Stimulated activated CD4-positive, alpha-beta T cell treated with anti-CD3 and anti-CD28 coated beads, Interleukin-2, amount 100 ng/mL, for 4 hours (primary cell): Measurements from ENCODE around the gene CD38.
A peak's percentile ranks its signal among the peaks of the same experiment; 100 is the strongest.
"Not testable (repeated sequence)": the region's sequence is repeated elsewhere in the genome, so short reads cannot be mapped to it uniquely, and the experiment has no call there.

Source experiments
- DNase-seq: peaks from one replicate; pipeline ENCODE4 v3.0.0-alpha.2; 2020; ENCODE audit warnings: low read depth

Gene CD38

GRCh38 chr4:15762460-15762859 lies 15.7 kb upstream of the CD38 start:
- DNase-seq = not testable (repeated sequence)

DNA sequence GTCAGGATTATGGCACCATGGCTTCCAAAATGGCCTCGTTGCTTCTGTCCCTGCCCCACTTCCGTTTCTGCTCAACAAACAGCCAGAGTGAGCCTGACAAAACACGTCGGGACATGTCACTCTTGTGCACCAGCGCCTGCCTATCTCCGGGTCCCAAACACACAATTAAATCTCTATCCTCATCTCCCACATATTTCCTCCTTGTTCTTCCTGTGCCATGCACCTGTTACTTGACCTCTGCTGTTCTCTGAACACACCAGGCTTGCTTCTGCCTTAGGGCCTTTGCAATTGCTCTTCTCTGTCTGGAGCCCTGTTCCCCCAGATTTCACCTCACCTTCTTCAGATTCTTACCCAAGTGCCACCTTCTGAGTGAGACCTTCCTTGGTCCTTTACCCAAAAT lies 12.7 kb upstream of the CD38 start:
- no peak for DNase-seq

DNA sequence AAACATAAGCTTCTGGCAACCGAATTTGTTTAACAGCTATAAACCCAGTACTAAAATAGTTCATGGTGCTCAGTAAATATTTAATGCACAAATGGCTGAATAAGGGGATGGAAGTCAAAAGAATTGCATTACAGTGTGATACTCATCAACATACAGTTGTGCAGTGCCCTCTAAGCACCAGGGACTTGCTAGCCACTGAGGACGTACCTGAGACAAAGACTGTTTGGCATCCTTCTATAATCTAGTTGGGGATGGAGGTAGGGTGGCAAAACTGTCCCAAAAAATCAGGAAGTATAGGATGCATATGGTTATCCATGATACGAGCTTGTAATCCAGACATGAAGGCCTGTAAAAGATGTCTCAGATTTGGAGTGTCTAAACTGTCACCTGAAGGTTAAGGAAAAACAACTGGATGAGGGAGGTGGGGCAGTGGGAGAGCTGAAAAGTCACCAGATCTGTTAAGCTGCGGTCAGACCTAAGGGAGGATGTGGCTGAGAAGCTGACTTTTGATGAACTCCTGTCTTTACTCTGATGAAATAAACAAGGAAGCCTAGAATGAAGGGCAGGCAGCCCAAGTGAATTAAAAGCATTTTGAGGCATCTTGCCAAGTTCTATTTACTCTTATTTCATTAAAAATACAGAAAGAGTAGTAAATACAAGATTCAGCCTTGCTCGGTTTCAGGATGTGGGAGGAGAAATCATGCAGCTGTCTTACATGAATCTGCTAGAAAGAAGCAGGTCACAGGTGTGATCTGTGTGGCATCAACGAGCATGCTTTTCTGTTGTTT lies 12.0 kb upstream of the CD38 start:
- peak; percentile 11 for DNase-seq

DNA sequence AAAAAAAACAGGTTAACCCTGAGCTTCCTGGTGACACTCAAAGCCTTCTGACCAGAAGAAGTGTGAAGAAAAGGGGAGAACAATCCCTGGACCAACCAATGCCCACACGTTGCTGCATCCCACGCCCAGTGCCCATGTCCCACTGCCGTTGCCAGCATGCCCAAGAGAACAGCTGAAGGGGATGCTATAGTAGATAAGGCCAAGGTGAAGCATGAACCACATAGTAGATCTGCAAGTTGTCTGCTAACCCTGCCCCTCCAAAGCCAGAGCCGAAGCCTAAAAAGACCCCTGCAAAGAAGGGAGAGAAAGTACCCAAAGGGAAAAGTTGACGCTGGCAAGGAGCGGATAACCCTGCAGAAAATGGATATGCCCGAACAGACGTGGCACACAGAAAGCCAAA lies 11.3 kb upstream of the CD38 start:
- DNase-seq = no peak

DNA sequence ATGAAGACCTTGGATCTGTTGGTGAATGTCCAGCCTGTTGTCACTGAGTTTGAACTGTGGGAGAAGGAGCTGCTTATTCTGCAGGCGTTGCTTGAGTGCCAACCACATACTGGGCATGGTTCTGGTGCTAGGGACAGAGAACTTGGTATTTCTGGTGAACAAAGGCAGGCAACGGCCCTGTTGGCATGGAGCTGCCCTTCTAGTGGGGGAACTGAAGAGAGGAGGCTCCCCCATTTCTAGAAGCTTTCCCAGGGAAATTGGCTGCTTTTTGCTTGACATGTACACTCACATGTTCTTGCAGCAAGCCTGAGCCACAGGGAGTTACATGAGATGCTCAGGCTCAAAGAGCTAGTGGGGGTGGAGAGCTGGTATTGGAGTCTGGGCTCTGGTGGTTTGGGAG lies 8.9 kb upstream of the CD38 start:
- no peak for DNase-seq

GRCh38 chr4:15771216-15772058 lies 6.7 kb upstream of the CD38 start:
- peak; percentile 18 for DNase-seq

GRCh38 chr4:15774020-15774420 lies 4.1 kb upstream of the CD38 start:
- DNase-seq = no peak

DNA sequence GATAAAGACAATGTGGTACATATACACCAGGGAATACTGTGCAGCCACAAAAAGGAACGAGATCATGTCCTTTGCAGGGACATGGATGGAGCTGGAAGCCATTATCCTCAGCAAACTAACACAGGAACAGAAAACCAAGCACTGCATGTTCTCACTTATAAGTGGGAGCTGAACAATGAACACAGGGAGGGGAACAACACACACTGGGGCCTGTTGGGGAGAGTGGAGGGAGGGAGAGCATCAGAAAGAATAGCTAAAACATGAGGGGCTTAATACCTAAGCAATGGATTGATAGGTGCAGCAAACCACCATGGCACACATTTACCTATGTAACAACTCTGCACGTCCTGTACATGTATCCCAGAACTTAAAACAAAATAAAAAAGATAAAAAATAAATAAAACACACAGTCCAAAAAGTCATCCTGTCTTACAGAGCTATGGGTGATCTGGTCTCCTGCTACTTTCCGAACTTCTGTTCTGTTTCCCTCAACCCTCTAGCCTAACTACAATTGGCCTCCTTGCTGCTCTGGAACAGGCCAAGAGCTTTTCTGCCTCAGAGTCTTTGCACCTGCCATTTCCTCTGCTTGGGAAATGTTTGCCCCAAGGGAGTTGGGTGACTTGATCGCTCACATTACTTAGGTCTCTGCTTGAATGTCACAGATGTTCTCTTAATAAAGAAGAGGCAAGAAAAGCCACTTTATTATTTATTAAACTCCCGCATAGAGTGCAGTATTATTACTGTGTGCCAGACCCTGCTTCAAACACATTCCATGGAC lies 1.1 kb upstream of the CD38 start:
- no peak for DNase-seq

- DNase-seq = peak; percentile 31
Measured at GRCh38 chr4:15777697-15778288, 335 bp upstream of the CD38 start.

DNA sequence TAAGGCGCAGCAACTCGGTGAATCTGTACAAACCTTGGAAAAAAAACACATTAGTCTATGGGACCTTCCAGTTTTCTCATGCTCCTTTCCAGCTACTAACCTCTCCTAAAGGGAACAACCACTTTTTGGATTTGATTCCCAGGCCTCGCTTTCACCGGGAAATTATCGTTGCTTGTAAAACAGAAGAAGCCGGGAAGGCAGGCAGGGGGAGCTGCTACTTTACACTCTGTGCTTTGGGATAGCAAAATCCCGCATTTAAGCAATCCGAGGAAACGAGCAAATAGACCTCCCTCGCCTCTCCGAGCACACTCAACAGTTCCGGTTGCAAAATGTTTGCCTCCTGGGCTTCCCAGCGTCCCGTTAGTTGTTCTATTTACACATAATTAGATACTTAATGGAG lies 1.2 kb downstream of the CD38 start:
- DNase-seq = no peak

DNA sequence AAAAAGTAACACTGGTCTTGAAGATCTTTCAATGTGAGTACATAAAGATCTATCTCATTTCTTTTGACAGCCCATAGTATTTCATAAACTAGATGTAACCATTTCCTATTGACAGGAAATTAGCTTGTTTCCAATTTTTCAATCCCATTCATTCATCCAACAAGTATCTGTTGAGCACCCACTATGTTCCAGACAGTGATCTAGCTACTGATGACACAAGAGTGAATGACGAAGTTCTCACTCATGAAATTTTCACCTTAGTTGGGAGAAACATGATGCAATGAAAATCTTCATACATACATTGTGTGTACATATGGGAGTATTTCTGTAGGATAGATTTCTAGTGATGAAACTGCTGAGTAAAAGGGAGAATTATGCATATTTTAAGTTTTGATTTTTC lies 1.7 kb downstream of the CD38 start:
- no peak for DNase-seq

DNA sequence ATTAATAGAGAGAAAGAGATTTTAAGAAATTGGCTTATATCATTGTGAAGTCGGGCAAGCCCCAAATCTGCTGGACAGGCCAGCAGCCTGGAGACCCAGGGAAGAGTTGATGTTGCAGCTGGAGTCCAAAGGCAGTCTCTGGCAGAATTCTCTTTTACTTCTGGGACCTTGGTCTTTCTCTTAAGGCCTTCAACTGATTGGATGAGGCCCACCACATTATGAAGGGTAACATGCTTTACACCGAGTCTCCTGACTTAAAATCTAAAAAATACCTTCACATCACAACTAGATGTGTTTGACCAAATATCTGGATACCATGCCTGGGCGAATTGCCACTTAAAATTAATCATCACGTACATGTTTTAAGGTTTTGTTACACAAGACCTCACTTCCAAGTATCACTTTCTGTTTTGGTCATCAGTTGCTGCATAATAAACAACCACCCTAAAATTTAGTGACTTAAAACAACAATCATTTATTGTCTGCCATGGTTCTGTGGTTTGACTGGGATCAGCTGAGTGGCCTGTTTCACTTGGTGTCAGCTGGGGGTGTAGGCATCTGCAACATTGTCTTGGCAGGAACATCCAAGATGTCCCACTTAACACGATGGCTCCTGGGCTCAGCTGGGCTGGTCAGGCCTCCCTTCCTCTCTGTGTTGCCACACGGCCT lies 3.4 kb downstream of the CD38 start:
- DNase-seq = no peak

GRCh38 chr4:15783676-15784075 lies 5.5 kb downstream of the CD38 start:
- DNase-seq = no peak

DNA sequence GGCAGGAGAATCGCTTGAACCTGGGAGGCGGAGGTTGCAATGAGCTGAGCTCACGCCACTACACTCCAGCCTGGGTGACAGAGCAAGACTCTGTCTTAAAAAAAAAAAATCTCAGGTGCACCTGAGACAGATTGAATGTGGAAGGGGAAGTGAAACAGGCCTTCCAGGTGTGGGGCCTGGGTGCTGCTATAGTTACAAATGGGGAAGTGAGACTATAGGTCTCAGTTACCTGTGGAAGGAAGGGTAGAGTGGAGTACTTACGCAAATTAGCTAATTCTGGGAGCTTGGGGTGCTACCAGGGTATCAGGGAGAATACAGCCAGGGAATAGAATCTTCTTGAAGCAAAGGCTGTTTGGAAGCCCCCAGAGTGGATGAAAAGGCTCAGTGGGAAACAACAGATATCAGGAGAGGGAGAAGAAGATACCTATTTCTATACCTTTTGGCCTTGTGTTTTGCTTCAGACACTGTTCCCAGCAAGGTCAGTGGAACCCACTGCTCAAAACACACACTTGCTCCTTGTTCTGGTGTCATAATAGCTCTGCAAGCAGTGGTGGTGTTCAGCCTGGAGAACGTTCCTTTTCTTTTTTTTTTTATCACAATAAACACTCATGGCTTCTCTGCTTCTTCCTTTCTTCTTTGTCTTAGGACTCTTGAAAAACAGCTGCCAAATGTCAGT lies 7.0 kb downstream of the CD38 start:
- no peak for DNase-seq

DNA sequence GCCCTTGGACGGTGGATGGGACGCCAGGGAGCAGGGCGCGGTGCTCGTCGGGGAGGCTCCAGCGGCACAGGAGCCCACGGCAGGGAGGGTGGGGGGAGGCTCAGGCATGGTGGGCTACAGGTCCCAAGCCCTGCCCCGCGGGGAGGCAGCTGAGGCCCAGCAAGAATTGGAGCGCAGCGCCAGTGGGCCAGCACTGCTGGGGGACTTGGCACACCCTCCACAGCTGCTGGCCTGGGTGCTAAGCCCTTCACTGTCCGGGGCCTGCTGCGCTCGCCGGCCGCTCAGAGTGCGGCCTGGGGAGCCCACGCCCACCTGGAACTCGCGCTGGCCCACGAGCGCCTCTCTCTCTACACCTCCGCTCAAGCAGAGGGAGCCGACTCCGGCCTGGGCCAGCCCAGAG lies 8.6 kb downstream of the CD38 start:
- no peak for DNase-seq

DNA sequence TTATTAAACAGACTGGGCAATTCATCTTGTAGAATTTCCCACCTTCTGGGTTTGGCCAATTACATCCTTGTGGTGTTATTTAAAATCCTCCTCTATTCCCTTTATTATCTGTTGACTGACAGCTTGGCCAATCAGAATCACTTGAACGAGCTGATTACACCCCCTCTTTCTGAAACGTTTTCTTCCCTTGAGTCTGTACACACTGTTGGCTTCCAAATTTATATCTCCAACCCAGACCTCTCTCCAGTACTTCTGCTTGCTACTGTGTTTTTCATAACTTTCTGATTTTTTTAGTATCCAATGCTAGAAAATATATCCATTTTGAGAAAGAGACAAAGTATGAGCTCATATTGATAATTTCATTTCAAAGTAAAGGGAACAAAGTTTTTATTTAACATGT lies 14.8 kb downstream of the CD38 start:
- no peak for DNase-seq

- no peak for DNase-seq
Measured at GRCh38 chr4:15793506-15794363, 15.6 kb downstream of the CD38 start.

- no peak for DNase-seq
Measured at GRCh38 chr4:15794426-15794825, 16.3 kb downstream of the CD38 start.

DNA sequence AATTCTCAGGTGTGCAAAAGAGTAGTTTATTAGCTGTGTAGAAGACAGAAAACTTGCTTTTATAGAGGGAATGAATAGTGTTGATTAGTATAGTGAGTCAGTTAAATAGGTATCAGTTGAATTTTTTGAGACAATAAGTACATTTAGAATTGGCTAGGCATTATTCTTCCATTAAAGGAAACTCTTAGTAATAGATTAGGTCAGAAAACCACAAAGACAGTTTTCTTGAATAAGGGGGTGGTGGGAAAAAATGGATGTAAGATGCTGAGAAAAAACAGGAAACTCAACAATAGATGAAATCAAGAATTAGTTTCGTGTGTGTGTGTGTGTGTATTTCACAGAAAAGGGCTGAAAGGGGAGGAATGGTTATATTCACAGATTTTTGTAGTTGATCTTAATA lies 16.8 kb downstream of the CD38 start:
- DNase-seq = no peak

DNA sequence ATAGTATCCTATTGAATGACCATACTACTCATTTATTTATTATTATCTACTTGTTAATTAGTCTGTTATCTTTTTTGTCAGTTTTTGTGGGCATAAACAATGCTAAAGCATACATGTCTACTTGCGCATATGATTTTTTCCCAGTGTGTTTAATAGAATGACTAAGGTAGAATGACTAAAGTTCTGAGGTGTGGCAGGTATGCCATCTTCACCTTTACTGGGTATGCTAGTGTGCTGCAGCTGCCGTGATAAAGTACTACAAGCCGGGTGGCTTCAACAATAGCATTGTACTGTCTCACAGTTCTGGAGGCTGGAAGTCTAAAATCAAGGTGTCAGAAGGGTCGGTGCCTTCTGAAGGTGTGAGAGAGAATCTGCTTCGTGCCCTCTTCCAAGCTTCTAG lies 19.2 kb downstream of the CD38 start:
- no peak for DNase-seq
